GM21576 (cell line): ENCODE results near the gene CDC42BPA.
"Not testable (repeated sequence)": the region's sequence is repeated elsewhere in the genome, so short reads cannot be mapped to it uniquely, and the experiment has no call there.

Experiments
- ATAC-seq: cut with Tn5 transposase; IDR thresholded peaks from one replicate; pipeline ENCODE4 v1.9.1; 2021; ENCODE audit warnings: mild to moderate bottlenecking, moderate library complexity; ENCODE audit not compliant: unreplicated experiment

CDC42BPA gene

GRCh38 chr1:227265891-227266290 is 52.4 kb downstream of the CDC42BPA start:
- ATAC-seq = no peak

GRCh38 chr1:227263869-227264268 is 54.4 kb downstream of the CDC42BPA start:
- ATAC-seq = no peak

- ATAC-seq = no peak
These were observed 56.8 kb downstream of the CDC42BPA start for GRCh38 chr1:227261501-227261900.

- no peak for ATAC-seq
These were observed 57.9 kb downstream of the CDC42BPA start for GRCh38 chr1:227260433-227260832.

GRCh38 chr1:227257964-227258363 is 60.3 kb downstream of the CDC42BPA start:
- ATAC-seq = no peak

GRCh38 chr1:227255086-227255732 is 63.1 kb downstream of the CDC42BPA start:
- ATAC-seq = no peak

- no peak for ATAC-seq
These were observed 65.2 kb downstream of the CDC42BPA start for GRCh38 chr1:227253065-227253464.

GRCh38 chr1:227245613-227246320 is 72.5 kb downstream of the CDC42BPA start:
- no peak for ATAC-seq

GRCh38 chr1:227244339-227245118 is 73.8 kb downstream of the CDC42BPA start:
- no peak for ATAC-seq

- no peak for ATAC-seq
These were observed 75.2 kb downstream of the CDC42BPA start for GRCh38 chr1:227242811-227243682.

GRCh38 chr1:227240983-227241382 is 77.3 kb downstream of the CDC42BPA start:
- no peak for ATAC-seq

- no peak for ATAC-seq
These were observed 83.3 kb downstream of the CDC42BPA start for GRCh38 chr1:227234998-227235405.

GRCh38 chr1:227231128-227231527 is 87.2 kb downstream of the CDC42BPA start:
- ATAC-seq = not testable (repeated sequence)

- no peak for ATAC-seq
These were observed 90.1 kb downstream of the CDC42BPA start for GRCh38 chr1:227228201-227228600.

- ATAC-seq = no peak
These were observed 90.5 kb downstream of the CDC42BPA start for GRCh38 chr1:227227761-227228160.

- ATAC-seq = no peak
These were observed 92.5 kb downstream of the CDC42BPA start for GRCh38 chr1:227225715-227226346.

GRCh38 chr1:227223171-227223806 is 95.0 kb downstream of the CDC42BPA start:
- ATAC-seq = no peak

- ATAC-seq = no peak
These were observed 98.5 kb downstream of the CDC42BPA start for GRCh38 chr1:227219715-227220292.

- ATAC-seq = no peak
These were observed 99.3 kb downstream of the CDC42BPA start for GRCh38 chr1:227218870-227219573.
